Measurements from ENCODE around the gene COL4A4.

Gene COL4A4

GRCh38 chr2:227161947-227162346 is 2.1 kb downstream of the COL4A4 start:
- no peak for DNase-seq (ENCODE audit: low spot score)

GRCh38 chr2:227160164-227160563 is 3.8 kb downstream of the COL4A4 start:
- DNase-seq (ENCODE audit: low spot score), result no peak

- no peak for DNase-seq (ENCODE audit: low spot score)
Measured at GRCh38 chr2:227154986-227155774, 8.8 kb downstream of the COL4A4 start.

GRCh38 chr2:227153758-227154486 is 10.1 kb downstream of the COL4A4 start:
- DNase-seq (ENCODE audit: low spot score), result no peak

GRCh38 chr2:227153307-227153706 is 10.7 kb downstream of the COL4A4 start:
- no peak for DNase-seq (ENCODE audit: low spot score)

- no peak for DNase-seq (ENCODE audit: low spot score)
Measured at GRCh38 chr2:227152093-227152766, 11.8 kb downstream of the COL4A4 start.

- DNase-seq (ENCODE audit: low spot score), result no peak
Measured at GRCh38 chr2:227150222-227150936, 13.6 kb downstream of the COL4A4 start.

GRCh38 chr2:227148106-227148505 is 15.9 kb downstream of the COL4A4 start:
- no peak for DNase-seq (ENCODE audit: low spot score)

GRCh38 chr2:227147023-227147422 is 17.0 kb downstream of the COL4A4 start:
- no peak for DNase-seq (ENCODE audit: low spot score)

GRCh38 chr2:227146456-227146855 is 17.5 kb downstream of the COL4A4 start:
- no peak for DNase-seq (ENCODE audit: low spot score)

- no peak for DNase-seq (ENCODE audit: low spot score)
Measured at GRCh38 chr2:227143895-227144294, 20.1 kb downstream of the COL4A4 start.

- no peak for DNase-seq (ENCODE audit: low spot score)
Measured at GRCh38 chr2:227141301-227141700, 22.7 kb downstream of the COL4A4 start.

- DNase-seq (ENCODE audit: low spot score), result no peak
Measured at GRCh38 chr2:227134591-227134990, 29.4 kb downstream of the COL4A4 start.

GRCh38 chr2:227132986-227133385 is 31.0 kb downstream of the COL4A4 start:
- no peak for DNase-seq (ENCODE audit: low spot score)

- no peak for DNase-seq (ENCODE audit: low spot score)
Measured at GRCh38 chr2:227130636-227131035, 33.4 kb downstream of the COL4A4 start.

- no peak for DNase-seq (ENCODE audit: low spot score)
Measured at GRCh38 chr2:227127201-227127600, 36.8 kb downstream of the COL4A4 start.

GRCh38 chr2:227125506-227125905 is 38.5 kb downstream of the COL4A4 start:
- DNase-seq (ENCODE audit: low spot score), result no peak

GRCh38 chr2:227124811-227125210 is 39.2 kb downstream of the COL4A4 start:
- no peak for DNase-seq (ENCODE audit: low spot score)

GRCh38 chr2:227123697-227124096 is 40.3 kb downstream of the COL4A4 start:
- no peak for DNase-seq (ENCODE audit: low spot score)

- no peak for DNase-seq (ENCODE audit: low spot score)
Measured at GRCh38 chr2:227118353-227118752, 45.7 kb downstream of the COL4A4 start.

GRCh38 chr2:227117852-227118251 is 46.2 kb downstream of the COL4A4 start:
- DNase-seq (ENCODE audit: low spot score), result no peak

- no peak for DNase-seq (ENCODE audit: low spot score)
Measured at GRCh38 chr2:227117027-227117426, 47.0 kb downstream of the COL4A4 start.

All from left forelimb (tissue), 1 donor.